K562 (cell line): ENCODE results near the gene HOXB1. TPM values are rescaled to one million over a fixed set of nuclear protein-coding genes. Genes with fewer than 3 reads are reported as not detected.

ENCODE experiments used
- ATAC-seq: fragments of 200-7000 bp; cut with Tn5 transposase; 3 replicates; pipeline ENCODE4 v1.9.1; 2020; ENCODE audit warnings: moderate library complexity
- BruUV-seq: library from RNA; stranded (reverse); fragments of 400-500 nt; replicated peaks from 2 replicates; lab custom pipeline; 2021; lab: Mats Ljungman, UMichigan
- CTCF ChIA-PET: fragments of 300-600 bp; formaldehyde crosslinking; extraction: SDS; loops from one replicate; lab custom pipeline; 2021; ENCODE audit warnings: low intra/inter-chr PET ratio; lab: Yijun Ruan, JAX
- POLR2A ChIA-PET: fragments of 300-600, 350-650 bp; sonication (Branson Sonifier 250); formaldehyde crosslinking; extraction: SDS; loops from one replicate; lab custom pipeline; 2021; ENCODE audit warnings: antibody characterized with exemption, inconsistent platforms; lab: Yijun Ruan, JAX
- DNase-seq, 4 experiments: peaks; one replicate each; pipeline versions ENCODE4 v3.0.0 to v3.0.0-alpha.2; 2011 to 2018; ENCODE audit warnings: low spot score in 3 of 4, mixed read lengths in 3 of 4; ENCODE audit errors: extremely low read depth in 1 of 4
- FAIRE-seq: peaks from 2 replicates; lab custom pipeline; 2011; peaks lifted over from hg19 to GRCh38; lab: Jason Lieb, UNC
- H2AFZ ChIP-seq: 2 replicates; pipeline ENCODE4 v1.6.0; 2011; ENCODE audit warnings: low read depth, low read length, control low read depth, inconsistent platforms
- H3K27ac ChIP-seq: fragments of 200-600 bp; 3 replicates; pipeline ENCODE4 v1.8.0; 2011; ENCODE audit warnings: low read depth, mild to moderate bottlenecking, control low read depth, inconsistent platforms, low read length, moderate library complexity, mixed read lengths; ENCODE audit errors: extremely low read depth
- H3K27me3 ChIP-seq, 2 experiments: fragments of 300-600 bp in 1 of 2; 2 replicates in 1 of 2; 3 replicates in 1 of 2; pipeline versions ENCODE4 v1.6.0 to v1.8.0; 2011; ENCODE audit warnings: inconsistent platforms in 2 of 2, low read length in 2 of 2, mild to moderate bottlenecking in 1 of 2, mixed read lengths in 1 of 2, moderate library complexity in 1 of 2; ENCODE audit not compliant: control insufficient read depth in 2 of 2, insufficient read depth in 2 of 2
- H3K36me3 ChIP-seq: fragments of 300-600 bp; 3 replicates; pipeline ENCODE4 v1.8.0; 2011; ENCODE audit warnings: mild to moderate bottlenecking, low read length, inconsistent platforms; ENCODE audit not compliant: control insufficient read depth, insufficient read depth
- H3K4me1 ChIP-seq, 2 experiments: fragments of 200-600 bp in 1 of 2; replicated peaks in 1 of 2; 2 replicates in 1 of 2; 3 replicates in 1 of 2; pipeline versions ENCODE4 v1.5.1 to v1.8.0; 2011; ENCODE audit warnings: inconsistent platforms in 2 of 2, low read length in 2 of 2, mild to moderate bottlenecking in 1 of 2, mixed read lengths in 1 of 2, moderate library complexity in 1 of 2; ENCODE audit not compliant: control insufficient read depth in 2 of 2, insufficient read depth in 2 of 2
- H3K4me2 ChIP-seq: 2 replicates; pipeline ENCODE4 v1.6.1; 2011; ENCODE audit warnings: low read length, control low read depth, inconsistent platforms, mixed read lengths; ENCODE audit not compliant: insufficient read depth
- H3K4me3 ChIP-seq: fragments of 200-600 bp; sonication (generic), shearing (Covaris generic); 2 replicates; pipeline ENCODE4 v1.5.1; 2016; ENCODE audit warnings: control low read depth, inconsistent platforms
- H3K79me2 ChIP-seq: fragments of 200-600 bp; 3 replicates; pipeline ENCODE4 v1.8.0; 2011; ENCODE audit warnings: low read length, inconsistent platforms; ENCODE audit not compliant: control insufficient read depth, insufficient read depth
- H3K9ac ChIP-seq, 2 experiments: 2 replicates each; pipeline versions ENCODE4 v1.6.0 to v1.6.1; 2011; ENCODE audit warnings: low read depth in 2 of 2, low read length in 2 of 2, control low read depth in 1 of 2, inconsistent platforms in 1 of 2, mild to moderate bottlenecking in 1 of 2, mixed read lengths in 1 of 2; ENCODE audit not compliant: insufficient read depth in 1 of 2
- H3K9me1 ChIP-seq: one replicate; pipeline ENCODE4 v1.6.0; 2011; ENCODE audit warnings: inconsistent platforms, mild to moderate bottlenecking, low read length, moderate library complexity; ENCODE audit not compliant: control insufficient read depth, insufficient read depth
- H3K9me3 ChIP-seq: replicated peaks from 2 replicates; pipeline ENCODE4 v1.5.1; 2011; ENCODE audit warnings: low read depth, low read length, inconsistent platforms; ENCODE audit not compliant: control insufficient read depth, insufficient read depth
- H4K20me1 ChIP-seq: replicated peaks from 2 replicates; pipeline ENCODE4 v1.6.1; 2011; ENCODE audit warnings: low read length, inconsistent platforms, mixed read lengths; ENCODE audit not compliant: control insufficient read depth, insufficient read depth
- ARID1B ChIP-seq: fragments of 450-650 bp; IDR thresholded peaks from 2 replicates; pipeline ENCODE4 v1.6.1; 2016; ENCODE audit warnings: antibody characterized with exemption, mild to moderate bottlenecking, inconsistent platforms
- ATF7 ChIP-seq: fragments of 450-650 bp; IDR thresholded peaks from 2 replicates; pipeline ENCODE4 v1.7.1; 2014; ENCODE audit warnings: mild to moderate bottlenecking, moderate library complexity
- CBFA2T2 ChIP-seq: fragments of 450-650 bp; conservative IDR thresholded peaks from 2 replicates; pipeline ENCODE4 v1.6.1; 2017; ENCODE audit warnings: mild to moderate bottlenecking
- NR2C2 ChIP-seq, 2 experiments: fragments of 200-800 bp in 1 of 2; sonication (Bioruptor generic) in 1 of 2; sonication (generic) in 1 of 2; formaldehyde crosslinking in 1 of 2; IDR thresholded peaks; 2 replicates each; pipeline versions ENCODE4 v1.6.1 to v1.8.0; 2016 to 2022; ENCODE audit warnings: mild to moderate bottlenecking in 1 of 2, missing compliant biosample characterization in 1 of 2, missing genetic modification characterization in 1 of 2, missing genetic modification reagents in 1 of 2
- NR3C1 ChIP-seq: sonication (generic); formaldehyde crosslinking; IDR thresholded peaks from 2 replicates; pipeline ENCODE4 v1.8.1; 2022; ENCODE audit warnings: missing genetic modification reagents
- PRPF4 ChIP-seq: fragments of 200-400 bp; formaldehyde crosslinking; IDR thresholded peaks from one replicate; pipeline ENCODE4 v1.6.1; 2017; ENCODE audit warnings: low read length, low read depth, mild to moderate bottlenecking; ENCODE audit not compliant: insufficient read depth, poor library complexity, severe bottlenecking
- RNF2 ChIP-seq: sonication (generic); IDR thresholded peaks from 2 replicates; pipeline ENCODE4 v1.6.1; 2016
- SMARCA4 ChIP-seq: fragments of 450-650 bp; IDR thresholded peaks from 2 replicates; pipeline ENCODE4 v1.6.1; 2016
- TCF3 ChIP-seq: sonication (generic); formaldehyde crosslinking; IDR thresholded peaks from 2 replicates; pipeline ENCODE4 v1.4.0; 2020; ENCODE audit warnings: mild to moderate bottlenecking, missing genetic modification reagents
- YY1 ChIP-seq, 3 experiments: IDR thresholded peaks; 2 replicates each; pipeline ENCODE4 v1.6.1; 2011; ENCODE audit warnings: low read length in 2 of 3, mild to moderate bottlenecking in 2 of 3, moderate library complexity in 2 of 3, borderline replicate concordance in 1 of 3, control low read depth in 1 of 3, low read depth in 1 of 3; ENCODE audit not compliant: insufficient read depth in 3 of 3, insufficient replicate concordance in 2 of 3, control insufficient read depth in 1 of 3, insufficient read length in 1 of 3; ENCODE audit errors: extremely low read depth in 1 of 3
- ZEB2 ChIP-seq: fragments of 450-650 bp; IDR thresholded peaks from 2 replicates; pipeline ENCODE4 v1.6.1; 2016
- ZNF717 ChIP-seq: fragments of 250-450 bp; sonication (Bioruptor Pico); IDR thresholded peaks from 2 replicates; pipeline ENCODE4 v1.5.0; 2021
- WGBS: fragments of 100-300 bp; shearing (Covaris generic); methylation state at CpG from one replicate; pipeline ENCODE4 v1.1.6; 2016; ENCODE audit warnings: low coverage, mixed read lengths; ENCODE audit not compliant: insufficient coverage; ENCODE audit errors: missing lambda C conversion rate; 5-methylcytosine and 5-hydroxymethylcytosine counted together
- in situ Hi-C: fragments of 300-500 bp; cut with MboI; formaldehyde crosslinking; loops from 4 replicates; pipeline ENCODE4 v1.15.0; 2018; ENCODE audit warnings: inconsistent platforms, mixed read lengths
- intact Hi-C: fragments of 100-400 bp; cut with micrococcal nuclease; formaldehyde crosslinking; loops from 2 replicates; pipeline ENCODE4 v1.14.2; 2022
- polyA plus RNA-seq, 8 experiments: library from polyadenylated mRNA; depleted of rRNA in 4 of 8; stranded (reverse) in 5 of 8; unstranded in 3 of 8; fragments of >200 nt; fragmentation: Nextera tagmentation in 2 of 8; fragmentation: Illumina TruSeq in 1 of 8; extraction: Ambion mirVana in 2 of 8; extraction: Trizol in 1 of 8; gene quantifications; 2 replicates each; pipeline versions ENCODE4 v1.2.1 to v1.2.3, GENCODE V29; 2011 to 2014; ENCODE audit warnings: inconsistent platforms in 1 of 8, missing spikeins in 1 of 8
- total RNA-seq, 7 experiments: library from RNA; depleted of rRNA in 6 of 7; stranded (reverse); fragments of >200 nt in 6 of 7; fragmentation: Illumina TruSeq in 2 of 7; extraction: Trizol in 2 of 7; gene quantifications; 2 replicates each; pipeline versions ENCODE4 v1.2.1 to v1.2.3, GENCODE V29; 2011 to 2021; ENCODE audit warnings: low replicate concordance in 1 of 7
- TF ChIP-seq, protein P1 (sequence below): fragments of 450-650 bp; IDR thresholded peaks from 2 replicates; pipeline ENCODE4 v1.6.1; 2016

The HOXB1 gene
- total and polyA plus RNA-seq, 9 of the 15 experiments (the other 6 are each of a cell fraction or from before 2014, with no cell fraction given) = 0.04 TPM; not detected in 8

DNA sequence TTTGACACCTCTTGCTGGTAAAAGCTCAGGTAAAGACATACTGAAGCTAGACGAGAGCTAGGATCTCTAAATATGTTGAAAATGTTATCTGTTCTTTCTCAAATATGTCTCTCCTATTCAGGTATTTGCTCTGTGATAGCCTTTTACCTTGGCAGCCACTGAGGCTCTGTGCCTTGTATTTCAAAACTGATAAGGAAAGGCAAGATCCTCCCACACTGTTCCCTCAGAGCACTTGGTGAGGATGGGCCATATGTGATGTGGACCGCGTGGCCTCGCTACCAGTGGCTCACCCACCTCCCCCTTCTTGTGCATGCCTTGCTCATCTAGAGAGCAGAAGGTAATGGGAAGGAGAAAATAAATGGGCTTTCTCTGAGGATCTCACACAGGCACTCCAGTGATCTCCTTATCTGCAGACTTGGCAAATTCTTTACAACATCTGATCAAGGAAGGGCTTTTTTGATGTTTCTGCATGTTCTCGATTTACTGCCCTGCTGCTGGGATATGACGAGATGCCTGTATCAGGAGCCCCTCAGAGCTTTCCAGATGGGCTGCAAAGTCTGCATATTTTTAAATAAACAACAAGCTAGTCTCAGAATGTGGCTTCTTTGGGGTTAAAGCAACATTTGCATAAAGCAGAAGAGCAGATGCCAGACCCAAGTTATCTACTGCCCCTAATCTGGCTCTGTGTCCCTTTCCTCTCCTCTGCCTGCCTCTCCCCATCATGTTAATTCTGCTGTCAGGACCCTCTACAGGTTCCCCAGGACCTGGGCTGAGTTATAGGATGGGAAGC, 16.9 kb downstream of the HOXB1 start (continued):
- no peak for TF ChIP-seq TCF3 (CRISPR knock-in tag)
- TF ChIP-seq, all 486 proteins: peak for 19

DNA sequence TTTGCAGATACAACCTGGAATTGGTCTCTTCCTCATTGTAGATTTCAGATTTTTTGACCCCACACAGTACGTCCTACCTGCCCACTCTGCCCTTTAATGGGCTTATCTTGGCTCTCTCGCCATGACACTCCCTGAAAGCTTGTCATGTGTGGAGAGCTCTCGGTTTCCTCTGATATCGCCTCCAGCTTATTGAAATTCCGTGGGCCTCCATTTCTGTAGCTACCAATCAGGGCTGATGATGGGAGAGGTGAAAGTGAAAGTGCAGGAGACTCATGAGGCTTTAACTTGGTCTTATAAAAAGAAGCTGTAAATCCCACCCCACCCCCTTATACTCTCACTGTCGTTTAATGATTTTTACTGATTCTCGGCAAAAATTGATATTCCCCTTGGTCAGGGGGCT, 17.7 kb downstream of the HOXB1 start:
- H3K4me2 ChIP-seq = peak overlapping the region; percentile 51
- peak overlapping the region; percentile 64 for H2AFZ ChIP-seq
- TF ChIP-seq NR2C2 (CRISPR knock-in tag; IDR thresholded peaks at IDR 0.05) = no peak
- TF ChIP-seq NR2C2 (tag; IDR thresholded peaks at IDR 0.05) = peak; percentile 49; the same call in 1 of the 2 replicates
- TF ChIP-seq ATF7 = 0 out of 2 replicates have a peak, but pooled peaks have one; percentile 23
- no peak for TF ChIP-seq NR3C1
- TF ChIP-seq CBFA2T2 = 0 out of 2 replicates have a peak, but pooled peaks have one; percentile 4
- TF ChIP-seq ARID1B = peak; percentile 24; the same call in 1 of the 2 replicates
- TF ChIP-seq YY1 (IDR thresholded peaks at IDR 0.05; ENCODE audit: borderline replicate concordance in 1 of 3, control insufficient read depth in 1 of 3, extremely low read depth in 1 of 3, insufficient read depth in 3 of 3, insufficient read length in 1 of 3, insufficient replicate concordance in 2 of 3, low read depth in 1 of 3, low read length in 2 of 3) = peak in 1 of 3 experiments; percentile 57
- TF ChIP-seq ZNF717 (CRISPR knock-in tag) = no peak
- TF ChIP-seq SMARCA4 = peak; percentile 33
- TF ChIP-seq, protein P1, sequence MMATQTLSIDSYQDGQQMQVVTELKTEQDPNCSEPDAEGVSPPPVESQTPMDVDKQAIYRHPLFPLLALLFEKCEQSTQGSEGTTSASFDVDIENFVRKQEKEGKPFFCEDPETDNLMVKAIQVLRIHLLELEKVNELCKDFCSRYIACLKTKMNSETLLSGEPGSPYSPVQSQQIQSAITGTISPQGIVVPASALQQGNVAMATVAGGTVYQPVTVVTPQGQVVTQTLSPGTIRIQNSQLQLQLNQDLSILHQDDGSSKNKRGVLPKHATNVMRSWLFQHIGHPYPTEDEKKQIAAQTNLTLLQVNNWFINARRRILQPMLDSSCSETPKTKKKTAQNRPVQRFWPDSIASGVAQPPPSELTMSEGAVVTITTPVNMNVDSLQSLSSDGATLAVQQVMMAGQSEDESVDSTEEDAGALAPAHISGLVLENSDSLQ = peak; percentile 22; the same call in 1 of the 2 replicates
- no peak for TF ChIP-seq PRPF4
- TF ChIP-seq ZEB2 = 0 out of 2 replicates have a peak, but pooled peaks have one; percentile 34
- TF ChIP-seq RNF2 = 0 out of 2 replicates have a peak, but pooled peaks have one; percentile 4
- H3K27me3 ChIP-seq = no peaks in the 10 kb centered on the region
- WGBS = 9% methylated on average over 7 of the region's 7 CpGs
- ChIA-PET POLR2A (interaction anchor here (0.5 to 1.5 kb wide), 8 partner anchors 9 to 180 kb away, joined by 3 to 6 read pairs (median 4); no protein-coding TSS in a partner anchor), CTCF (no interaction called here)
- H3K79me2 ChIP-seq = no peaks in the 10 kb centered on the region
- ATAC-seq (peak; percentile 74), FAIRE-seq (peak; percentile 51), DNase-seq (peak in 2 of 4 experiments; percentile 46 to 62)
- H3K4me3 ChIP-seq = no peak overlapping the region
- H3K9ac ChIP-seq = peak overlapping the region; percentile 23; a peak in 2 of 4 replicates
- H3K4me1 ChIP-seq = peaks cover 0 to 20% of the 10 kb centered on the region in 2 experiments; a peak in 4 of 5 replicates
- H3K9me3 ChIP-seq = no peaks in the 10 kb centered on the region
- no peaks in the 10 kb centered on the region for H3K9me1 ChIP-seq
- H4K20me1 ChIP-seq = no peaks in the 10 kb centered on the region
- in situ Hi-C loops (no loop called here), intact Hi-C loops (no loop called here)
- H3K36me3 ChIP-seq = no peaks in the 10 kb centered on the region
- no TSS peak for BruUV-seq
- H3K27ac ChIP-seq = peak overlapping the region; percentile 12; the same call in 1 of the 3 replicates
